Astrocyte of the cerebellum (primary cell): ENCODE results near the gene SH3RF3.

Experiments used
- DNase-seq: peaks from one replicate; pipeline ENCODE4 v3.0.0-alpha.2; 2011; ENCODE audit warnings: low read depth
- H3K4me3 ChIP-seq: 2 replicates; pipeline ENCODE4 v1.5.1; 2011; ENCODE audit warnings: mild to moderate bottlenecking, low read depth, low read length, moderate library complexity
- in situ Hi-C: cut with HindIII; loops from 2 replicates; pipeline ENCODE4 v1.10.0; 2017; ENCODE audit warnings: low sequenced_read_pairs
- TF ChIP-seq, protein P1 (sequence below): IDR thresholded peaks from 2 replicates; pipeline ENCODE4 v1.5.1; 2012; ENCODE audit warnings: low read length, low read depth, moderate library complexity, mild to moderate bottlenecking; ENCODE audit errors: missing control alignments

Gene SH3RF3

DNA sequence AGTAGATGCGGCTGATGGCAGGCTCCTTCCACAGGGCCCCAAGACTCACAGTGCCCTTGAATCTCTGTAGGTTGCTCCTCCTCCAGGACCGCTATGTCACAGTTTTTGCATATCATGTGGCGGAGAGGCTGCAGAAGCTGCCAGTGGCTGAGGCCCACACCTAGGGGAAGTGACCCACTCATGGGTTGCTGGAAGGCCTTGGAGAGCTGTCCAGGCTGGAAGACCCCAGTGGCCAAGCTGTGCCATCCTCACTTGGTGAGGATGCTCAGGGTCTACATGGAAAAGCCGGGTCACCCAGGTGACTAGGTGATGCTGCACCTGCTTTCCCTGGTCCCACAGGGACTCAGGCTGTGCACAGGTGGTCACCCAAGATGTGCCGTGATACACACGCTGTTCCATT, 394.1 kb downstream of the SH3RF3 start:
- no peak for DNase-seq
- TF ChIP-seq, protein P1, sequence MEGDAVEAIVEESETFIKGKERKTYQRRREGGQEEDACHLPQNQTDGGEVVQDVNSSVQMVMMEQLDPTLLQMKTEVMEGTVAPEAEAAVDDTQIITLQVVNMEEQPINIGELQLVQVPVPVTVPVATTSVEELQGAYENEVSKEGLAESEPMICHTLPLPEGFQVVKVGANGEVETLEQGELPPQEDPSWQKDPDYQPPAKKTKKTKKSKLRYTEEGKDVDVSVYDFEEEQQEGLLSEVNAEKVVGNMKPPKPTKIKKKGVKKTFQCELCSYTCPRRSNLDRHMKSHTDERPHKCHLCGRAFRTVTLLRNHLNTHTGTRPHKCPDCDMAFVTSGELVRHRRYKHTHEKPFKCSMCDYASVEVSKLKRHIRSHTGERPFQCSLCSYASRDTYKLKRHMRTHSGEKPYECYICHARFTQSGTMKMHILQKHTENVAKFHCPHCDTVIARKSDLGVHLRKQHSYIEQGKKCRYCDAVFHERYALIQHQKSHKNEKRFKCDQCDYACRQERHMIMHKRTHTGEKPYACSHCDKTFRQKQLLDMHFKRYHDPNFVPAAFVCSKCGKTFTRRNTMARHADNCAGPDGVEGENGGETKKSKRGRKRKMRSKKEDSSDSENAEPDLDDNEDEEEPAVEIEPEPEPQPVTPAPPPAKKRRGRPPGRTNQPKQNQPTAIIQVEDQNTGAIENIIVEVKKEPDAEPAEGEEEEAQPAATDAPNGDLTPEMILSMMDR, result no peak
- H3K4me3 ChIP-seq, result no peak overlapping the region
- in situ Hi-C loops, result no loop called here

DNA sequence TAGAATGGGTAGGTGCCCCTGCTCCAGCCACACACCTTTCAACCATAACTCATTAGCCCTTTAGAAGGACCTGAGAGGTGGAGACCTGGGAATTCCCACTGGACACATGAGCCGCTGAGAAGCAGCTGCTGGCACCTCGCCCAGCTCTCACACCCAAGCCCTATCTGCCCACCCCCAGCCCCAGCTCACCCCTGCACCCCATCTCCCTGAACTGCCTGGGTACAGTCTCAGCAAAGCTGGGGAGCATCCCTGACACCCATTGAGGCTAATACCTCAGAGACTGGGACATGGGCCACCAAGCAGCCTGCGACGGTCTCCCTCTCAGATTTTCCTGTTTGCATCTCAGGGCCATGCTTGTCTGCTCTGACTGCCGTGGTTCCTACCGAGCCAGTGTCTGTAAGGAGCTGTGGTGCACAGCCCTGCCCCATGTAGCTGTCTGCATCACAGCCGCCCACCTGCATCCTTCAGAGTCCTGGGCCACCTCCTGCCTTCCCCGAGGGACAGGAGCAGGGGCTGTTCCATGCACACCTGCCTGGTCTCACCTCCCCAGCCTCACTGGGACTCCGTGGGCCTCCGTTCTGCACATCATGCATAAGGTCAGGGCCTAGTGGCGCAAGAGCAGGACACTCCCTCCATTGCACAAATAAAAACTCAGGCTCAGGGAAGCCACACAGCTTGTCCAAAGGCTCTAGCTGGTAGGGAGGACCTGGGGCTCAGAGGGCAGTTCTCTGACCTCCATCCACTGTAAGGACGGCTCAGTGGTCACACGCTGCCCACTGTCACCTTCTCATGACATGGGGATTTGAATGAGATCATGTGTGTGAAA, 394.7 kb downstream of the SH3RF3 start:
- TF ChIP-seq, protein P1, result no peak
- no peak for DNase-seq
- H3K4me3 ChIP-seq, result no peak overlapping the region
- in situ Hi-C loops, result no loop called here

DNA sequence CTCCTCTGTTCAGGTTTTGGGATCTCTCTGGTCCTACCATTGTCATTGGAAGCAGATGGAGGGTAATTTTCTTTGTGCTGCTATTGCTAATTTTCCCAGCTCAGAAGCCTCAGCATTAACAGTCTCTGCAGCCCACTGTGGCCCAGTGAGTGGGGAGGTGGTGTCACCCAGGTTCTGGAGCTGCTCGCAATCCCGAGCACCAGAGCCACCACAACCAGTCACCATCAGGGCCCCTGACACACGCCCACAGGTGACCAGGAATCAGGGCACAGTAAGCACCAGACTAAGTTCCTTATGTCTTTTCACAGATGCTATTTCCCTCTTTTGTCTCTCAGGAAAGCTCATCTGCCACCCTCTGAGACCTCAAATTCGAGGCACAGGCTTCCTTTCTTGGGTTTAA, 396.8 kb downstream of the SH3RF3 start:
- no peak for DNase-seq
- TF ChIP-seq, protein P1, result no peak

DNA sequence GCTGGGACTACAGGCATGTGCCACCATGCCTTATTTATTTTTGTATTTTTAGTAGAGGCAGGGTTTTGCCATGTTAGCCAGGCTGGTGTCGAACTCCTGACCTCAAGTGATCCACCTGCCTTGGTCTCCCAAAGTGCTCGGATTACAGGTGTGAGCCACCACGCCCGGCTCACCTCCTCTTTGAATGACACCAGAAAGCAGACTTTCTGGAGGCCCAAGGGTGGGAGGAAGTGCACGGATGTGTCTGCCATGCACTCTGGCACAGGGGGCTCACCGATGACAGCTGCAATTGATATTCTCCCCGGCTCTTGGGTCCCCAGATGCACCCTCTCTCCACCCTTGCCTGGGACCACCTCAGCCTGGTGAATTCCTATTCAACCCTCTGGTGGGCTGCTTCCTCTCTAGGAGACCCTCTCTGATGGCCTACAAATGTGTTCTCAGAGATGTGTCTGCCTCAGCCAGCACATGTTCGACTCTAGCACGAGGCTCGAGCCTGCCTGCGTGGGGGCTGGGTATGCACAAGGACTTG, 397.5 kb downstream of the SH3RF3 start:
- in situ Hi-C loops, result no loop called here
- H3K4me3 ChIP-seq, result no peak overlapping the region
- TF ChIP-seq, protein P1, result no peak
- DNase-seq, result no peak

More for the DNA sequence above, 396.8 kb downstream of the SH3RF3 start:
- in situ Hi-C loops, result no loop called here
- H3K4me3 ChIP-seq, result no peak overlapping the region

- no peak for DNase-seq
- TF ChIP-seq, protein P1, result no peak
These were observed 398.1 kb downstream of the SH3RF3 start for GRCh38 chr2:109527079-109527478.

DNA sequence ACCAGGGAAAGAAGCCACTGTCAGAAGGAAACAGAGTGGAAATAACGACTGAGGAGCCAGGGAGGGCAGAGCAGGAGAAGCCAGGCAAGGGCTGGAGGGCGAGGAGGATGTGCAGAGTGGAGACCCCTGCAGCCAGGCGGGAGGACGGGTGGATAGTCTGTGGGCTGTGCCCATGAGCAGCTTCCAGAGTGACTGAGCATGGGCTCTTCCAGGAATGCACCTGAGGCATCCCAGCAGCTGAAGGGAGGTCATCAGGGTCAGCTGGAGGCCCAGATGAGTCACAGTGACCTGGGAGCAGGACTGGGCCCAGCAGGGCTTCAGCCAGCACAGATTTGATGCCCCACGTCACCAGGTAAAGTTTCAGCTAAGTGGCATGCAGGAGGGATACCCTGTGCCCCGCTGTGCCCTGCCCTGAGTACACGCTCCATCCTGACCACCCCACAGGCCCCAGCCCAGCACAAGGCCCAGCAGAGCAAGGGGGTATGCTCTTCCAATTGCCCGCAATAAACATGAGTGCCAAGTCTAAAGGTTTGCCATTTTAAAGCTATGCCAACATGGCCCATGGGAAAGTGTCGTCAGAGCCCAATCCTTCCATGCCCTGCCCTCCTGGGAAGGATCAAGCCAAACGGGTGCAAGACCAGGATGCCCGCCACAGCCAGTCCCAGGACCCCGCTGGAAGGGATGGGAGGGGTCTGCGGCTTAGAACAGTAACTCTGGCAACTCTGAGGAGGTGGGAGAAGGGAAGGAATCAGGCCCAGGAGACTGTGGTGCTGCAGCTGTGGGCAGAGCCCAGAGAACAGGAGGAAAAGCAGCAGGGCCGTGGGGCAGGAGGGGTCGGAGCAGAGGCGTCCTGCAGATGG, 399.1 kb downstream of the SH3RF3 start:
- in situ Hi-C loops, result no loop called here
- no peak for DNase-seq
- no peak overlapping the region for H3K4me3 ChIP-seq
- TF ChIP-seq, protein P1, result no peak

More at GRCh38 chr2:109527079-109527478, 398.1 kb downstream of the SH3RF3 start:
- in situ Hi-C loops, result no loop called here
- H3K4me3 ChIP-seq, result no peak overlapping the region
